Middle frontal gyrus (tissue), 1 donor: ENCODE results near the gene KRTAP3-3.

Experiments used
- DNase-seq: peaks from one replicate; pipeline ENCODE4 v3.0.0-alpha.2; 2015; ENCODE audit warnings: low spot score; ENCODE audit errors: extremely low spot score

KRTAP3-3 gene

DNA sequence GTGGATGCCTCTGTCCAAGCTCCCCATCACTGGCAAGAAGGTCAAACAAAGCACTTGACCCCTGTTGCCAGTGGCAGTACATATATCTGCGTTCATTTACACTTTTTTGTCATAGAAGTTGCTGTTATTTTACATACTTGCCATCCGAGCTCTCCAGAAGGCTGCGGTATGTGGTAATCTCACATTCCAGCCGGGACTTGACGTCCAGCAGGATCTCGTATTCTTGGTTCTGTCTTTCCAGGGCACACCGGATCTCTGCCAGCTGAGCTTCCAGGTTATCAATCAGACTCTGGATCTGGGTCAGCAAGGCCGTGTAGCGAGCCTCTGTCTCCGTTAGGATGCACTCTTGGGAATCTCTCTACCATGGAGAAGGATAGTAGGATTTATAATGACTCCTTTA, 33.8 kb downstream of the KRTAP3-3 start:
- DNase-seq: no peak

GRCh38 chr17:40958086-40958953, 35.6 kb downstream of the KRTAP3-3 start:
- no peak for DNase-seq

DNA sequence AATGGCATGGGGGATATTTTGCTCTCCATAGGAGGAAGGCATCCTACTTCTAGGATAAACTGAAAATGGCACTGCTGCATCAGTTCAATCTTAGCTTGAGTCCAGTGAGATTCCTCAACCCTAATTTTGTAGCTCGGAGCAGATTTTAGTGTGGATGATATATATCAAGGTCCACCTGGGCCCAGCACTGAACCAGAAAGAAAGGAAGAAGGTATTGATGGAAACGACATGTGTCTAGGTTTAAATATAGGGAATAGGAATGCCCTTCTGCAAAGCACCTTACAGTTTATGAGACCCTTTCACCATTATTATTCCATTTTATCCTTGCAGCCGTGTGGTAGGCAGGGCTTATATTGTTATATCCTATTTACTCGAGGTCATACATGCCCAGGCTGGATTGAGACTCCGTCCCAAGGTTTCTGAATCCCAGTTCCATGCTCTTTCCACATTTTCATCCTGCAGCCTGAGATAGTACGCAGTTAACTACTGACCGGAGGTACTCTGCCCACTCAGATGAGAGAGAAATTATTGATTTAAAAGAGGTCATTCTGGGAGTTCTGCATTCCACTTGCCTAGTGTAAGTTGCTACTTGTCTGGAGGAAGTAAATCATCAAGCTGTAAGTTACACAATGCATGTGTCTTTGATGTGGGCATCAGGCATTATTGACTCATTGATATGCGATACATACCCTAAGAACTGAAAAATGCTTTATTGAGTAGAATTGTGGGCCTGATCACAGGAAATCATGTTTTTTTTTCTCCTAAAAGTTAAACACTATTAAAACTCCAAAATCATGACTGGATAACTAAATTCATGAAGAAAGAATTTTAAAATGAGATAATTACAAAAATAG, 37.3 kb downstream of the KRTAP3-3 start:
- no peak for DNase-seq

DNA sequence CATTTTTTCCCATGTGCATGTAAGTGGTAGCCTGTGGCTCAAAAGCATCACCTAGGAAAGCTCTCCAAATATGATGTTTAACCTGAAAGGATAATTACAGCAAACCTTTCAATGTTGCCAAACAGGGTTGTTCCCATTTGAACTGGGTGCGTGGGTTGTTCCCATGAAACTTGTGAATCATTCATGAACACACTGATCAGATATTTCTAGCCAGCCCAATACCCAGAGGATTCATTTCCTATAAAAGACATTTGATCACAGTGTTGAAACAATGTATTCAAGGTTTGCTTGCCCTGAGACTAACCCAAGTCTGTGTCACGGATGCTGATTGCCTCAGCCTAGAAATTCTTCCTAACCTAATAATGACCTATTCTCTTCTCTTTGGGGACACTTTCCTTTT, 40.1 kb downstream of the KRTAP3-3 start:
- no peak for DNase-seq

DNA sequence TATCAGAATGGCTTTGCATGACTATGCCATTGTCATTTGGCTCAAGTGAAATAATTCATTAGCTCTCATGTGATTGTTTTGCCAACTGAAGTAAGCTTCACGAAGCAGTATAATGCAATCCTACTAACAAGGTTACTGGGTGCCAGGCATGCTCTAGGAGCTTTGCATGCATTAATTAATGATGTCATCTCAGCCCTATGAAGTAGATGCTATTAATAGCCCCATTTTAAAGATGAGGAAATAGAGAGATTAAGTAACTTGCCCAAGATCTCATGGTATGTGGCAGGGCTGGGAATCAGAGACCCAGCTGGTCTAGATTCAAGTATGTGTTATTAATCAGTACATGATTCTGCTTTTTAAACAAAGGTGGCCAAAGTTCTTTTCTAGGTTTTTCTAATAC, 41.3 kb downstream of the KRTAP3-3 start:
- no peak for DNase-seq

DNA sequence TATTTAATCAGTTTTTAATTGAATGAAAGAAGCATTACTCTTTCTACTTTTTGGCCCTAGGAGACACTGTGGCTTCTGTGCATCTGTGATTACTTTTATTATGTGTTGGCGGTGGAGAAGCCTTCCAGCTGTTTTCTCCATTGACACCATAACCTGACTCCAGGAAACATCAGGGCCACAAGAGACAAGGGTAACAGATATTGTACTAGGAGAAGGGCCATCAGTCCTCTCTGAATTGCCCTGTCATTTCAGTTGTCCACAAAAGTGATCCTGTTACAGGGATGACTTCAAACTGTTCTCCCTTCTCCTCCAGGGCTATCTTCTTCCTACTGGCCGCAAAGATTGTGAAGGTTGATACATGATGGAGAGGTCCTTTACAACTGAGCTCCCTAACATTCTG, 41.8 kb downstream of the KRTAP3-3 start:
- DNase-seq: no peak

- DNase-seq: no peak
Observed at GRCh38 chr17:40951011-40951622, 42.8 kb downstream of the KRTAP3-3 start.

- no peak for DNase-seq
Observed at GRCh38 chr17:40950176-40950575, 43.8 kb downstream of the KRTAP3-3 start.

DNA sequence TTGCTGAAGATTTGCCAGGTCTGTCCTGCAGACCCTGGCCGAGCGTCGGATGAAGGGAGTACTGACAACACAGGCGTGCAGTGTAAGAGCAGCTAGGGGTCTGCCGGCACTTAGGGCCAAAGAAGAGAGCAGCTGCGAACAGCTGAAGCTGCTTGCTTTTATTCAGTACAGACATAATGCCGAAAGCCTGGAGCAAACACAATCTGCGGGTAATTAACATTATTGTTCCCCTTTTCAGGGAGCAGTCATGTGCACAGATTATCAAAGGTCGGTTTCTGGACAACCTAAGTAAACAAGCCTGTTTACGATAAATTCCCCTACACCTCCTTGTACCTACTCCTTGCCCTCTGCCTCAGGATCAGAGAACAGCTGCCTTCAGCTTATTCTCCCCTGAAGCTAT, 44.5 kb downstream of the KRTAP3-3 start:
- DNase-seq: no peak

DNA sequence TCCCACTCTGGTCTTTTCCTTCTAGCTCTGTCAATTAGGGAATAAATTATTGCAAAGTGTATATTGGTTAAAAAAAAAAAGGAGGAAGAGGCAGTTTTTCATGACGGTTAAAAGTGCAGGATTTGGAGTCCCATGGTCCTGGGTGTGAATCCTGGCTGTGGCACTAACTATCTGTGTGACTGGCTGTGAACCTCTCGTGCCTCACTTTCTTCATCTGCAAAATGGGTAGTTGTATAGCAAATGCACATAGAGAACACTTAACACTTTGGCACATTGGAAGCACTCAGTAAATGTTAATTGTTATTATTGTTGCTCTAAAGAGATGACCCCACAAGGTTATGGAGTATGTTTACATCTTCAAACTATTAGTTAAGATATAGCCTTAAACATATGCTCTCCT, 46.0 kb downstream of the KRTAP3-3 start:
- DNase-seq: no peak

- DNase-seq: no peak
Observed at GRCh38 chr17:40945414-40945813, 48.5 kb downstream of the KRTAP3-3 start.

- no peak for DNase-seq
Observed at GRCh38 chr17:40944531-40944930, 49.4 kb downstream of the KRTAP3-3 start.
